ENCODE results near the gene STK32B.

- TF ChIP-seq CTCF (IDR thresholded peaks at IDR 0.05; ENCODE audit: extremely low read depth in 1 of 2, insufficient read depth in 1 of 2, low read depth in 1 of 2, low read length in 2 of 2) (no peak), POLR2A (IDR thresholded peaks at IDR 0.05; ENCODE audit: low read depth, low read length) (no peak), FOS (IDR thresholded peaks at IDR 0.05; ENCODE audit: borderline replicate concordance, insufficient read depth, low read length) (no peak), POLR2AphosphoS5 (IDR thresholded peaks at IDR 0.05; ENCODE audit: insufficient read depth, low read depth, low read length) (no peak), MYC (IDR thresholded peaks at IDR 0.05; ENCODE audit: low read depth, low read length) (no peak), MAX (IDR thresholded peaks at IDR 0.05; ENCODE audit: insufficient read depth, insufficient read length) (no peak), EZH2 (IDR thresholded peaks at IDR 0.05; ENCODE audit: borderline replicate concordance, low read depth, low read length, severe bottlenecking) (no peak), GATA2 (IDR thresholded peaks at IDR 0.05; ENCODE audit: insufficient read depth, insufficient read length, low read depth, low read length) (no peak), JUN (IDR thresholded peaks at IDR 0.05; ENCODE audit: borderline replicate concordance, insufficient read depth, insufficient read length, low read depth) (no peak)
Measured at GRCh38 chr4:5029447-5029846, 21.8 kb upstream of the STK32B start.

All from endothelial cell of umbilical vein (primary cell).